ENCODE data around the gene TANC1. TPM values are rescaled to one million over a fixed set of nuclear protein-coding genes. Genes with fewer than 3 reads are reported as not detected.

The TANC1 gene
- total and polyA plus RNA-seq, 2 of the 4 experiments (the other 2 are of a cell fraction) = 10.2 to 12.9 TPM

GRCh38 chr2:159035790-159036411, 67.5 kb downstream of the TANC1 start:
- DNase-seq = peak; percentile 68
- Histone ChIP-seq H3K14ac (replicated peaks; ENCODE audit: low read depth, low read length) (no peak overlapping the region), H3K9me3 (ENCODE audit: control insufficient read depth, insufficient read depth, low read length) (no peaks in the 10 kb centered on the region), H3K36me3 (ENCODE audit: control insufficient read depth, insufficient read depth, low read length) (no peaks in the 10 kb centered on the region), H3K9ac (ENCODE audit: low read depth, low read length) (no peak overlapping the region), H3K56ac (ENCODE audit: extremely low read depth, insufficient read depth, low read length) (no peak overlapping the region), H3K27ac (ENCODE audit: insufficient read depth, low read length) (no peak overlapping the region), H2AFZ (replicated peaks; ENCODE audit: low read length, poor library complexity) (no peak overlapping the region), H3K9me1 (ENCODE audit: insufficient read depth, low read length) (peaks cover under 1% of the 10 kb centered on the region; the same call in 1 of the 2 replicates), H4K5ac (ENCODE audit: low read depth, low read length) (no peak overlapping the region), H3K4ac (ENCODE audit: low read depth, low read length) (no peak overlapping the region), H3K4me3 (ENCODE audit: insufficient read depth, low read depth, low read length) (no peak overlapping the region), H4K20me1 (ENCODE audit: insufficient read depth, low read length) (peaks cover 3% of the 10 kb centered on the region; the same call in 1 of the 2 replicates), H2BK15ac (ENCODE audit: low read depth, low read length) (no peak overlapping the region), H3K4me2 (ENCODE audit: low read depth, low read length) (no peak overlapping the region), H2AK5ac (ENCODE audit: low read depth, low read length) (no peak overlapping the region), H2BK120ac (ENCODE audit: low read depth, low read length) (no peak overlapping the region), H2BK20ac (ENCODE audit: low read depth, low read length) (no peak overlapping the region), H2BK5ac (ENCODE audit: low read depth, low read length, poor library complexity, severe bottlenecking) (no peak overlapping the region), H3K23ac (ENCODE audit: low read depth, low read length) (no peak overlapping the region), H3K27me3 (ENCODE audit: control insufficient read depth, insufficient read depth, low read length) (no peaks in the 10 kb centered on the region), H3K79me1 (ENCODE audit: low read depth in 1 of 2, low read length in 2 of 2) (peaks cover 26 to 45% of the 10 kb centered on the region in 2 experiments), H4K91ac (ENCODE audit: insufficient read depth, low read depth, low read length) (no peak overlapping the region), H4K8ac (ENCODE audit: low read depth in 2 of 2, low read length in 2 of 2) (no peak overlapping the region), H2AK9ac (replicated peaks; ENCODE audit: low read depth, low read length, poor library complexity) (no peak overlapping the region), H3K18ac (ENCODE audit: low read depth, low read length) (no peak overlapping the region), H3K4me1 (ENCODE audit: control insufficient read depth, insufficient read depth, low read length) (peaks cover 11% of the 10 kb centered on the region)
- WGBS, 2 experiments (ENCODE audit: extremely low coverage in 2 of 2, insufficient read length in 1 of 2) = 100% methylated on average over 4 of the region's 10 CpGs; no CpG with 5 or more reads in 1 of the 2 experiments
- peak; percentile 30; the same call in 1 of the 2 replicates for ATAC-seq (ENCODE audit: low read depth)
- BruUV-seq (replicated peaks) = no TSS peak
- dilution Hi-C loops (cut with HindIII; ENCODE audit: low sequenced_read_pairs, unreplicated experiment) (no loop called here), in situ Hi-C loops (cut with MboI; ENCODE audit: low sequenced_read_pairs) (no loop called here), intact Hi-C loops (cut with micrococcal nuclease) (no loop called here)
- POLR2A ChIA-PET (ENCODE audit: unreplicated experiment) = no interaction called here
- no peak for TF ChIP-seq CEBPB (IDR thresholded peaks at IDR 0.05; ENCODE audit: low read depth, low read length)
- TF ChIP-seq MAZ (IDR thresholded peaks at IDR 0.05; ENCODE audit: borderline replicate concordance, low read depth, low read length) = no peak
- no peak for TF ChIP-seq ELK1 (IDR thresholded peaks at IDR 0.05; ENCODE audit: borderline replicate concordance, low read depth, low read length)
- TF ChIP-seq NFE2L2 (IDR thresholded peaks at IDR 0.05; ENCODE audit: low read depth, low read length) = no peak
- no peak for TF ChIP-seq MAFK (IDR thresholded peaks at IDR 0.05; ENCODE audit: low read depth, low read length)
- TF ChIP-seq CTCF (conservative IDR thresholded peaks at IDR 0.05; ENCODE audit: low read depth, low read length) = peak; percentile 28; the same call in 1 of the 2 replicates
- TF ChIP-seq MXI1 (IDR thresholded peaks at IDR 0.05; ENCODE audit: borderline replicate concordance, low read depth, low read length) = no peak
- no peak for TF ChIP-seq USF2 (IDR thresholded peaks at IDR 0.05; ENCODE audit: low read depth, low read length)
- peak; percentile 43 for TF ChIP-seq RAD21 (IDR thresholded peaks at IDR 0.05; ENCODE audit: low read length)
- peak; percentile 45; the same call in 1 of the 2 replicates for TF ChIP-seq SMC3 (IDR thresholded peaks at IDR 0.05; ENCODE audit: low read depth, low read length)
- TF ChIP-seq BHLHE40 (IDR thresholded peaks at IDR 0.05; ENCODE audit: low read depth, low read length) = no peak
- TF ChIP-seq FOS (IDR thresholded peaks at IDR 0.05; ENCODE audit: low read depth, low read length) = no peak
- no peak for TF ChIP-seq RCOR1 (IDR thresholded peaks at IDR 0.05; ENCODE audit: insufficient replicate concordance, low read length)
- CTCF ChIA-PET = interaction anchor here (0.9 to 1.1 kb wide), 2 partner anchors 17 to 83 kb away, joined by 3 to 4 read pairs; no protein-coding TSS in a partner anchor

Data from IMR-90 (cell line).